CD4-positive, alpha-beta T cell treated with Interleukin-21 for 1 hour (primary cell): ENCODE results near the gene FHIT.

Source experiments
- DNase-seq: peaks from one replicate; pipeline ENCODE4 v3.0.0-alpha.2; 2020

The FHIT gene

DNA sequence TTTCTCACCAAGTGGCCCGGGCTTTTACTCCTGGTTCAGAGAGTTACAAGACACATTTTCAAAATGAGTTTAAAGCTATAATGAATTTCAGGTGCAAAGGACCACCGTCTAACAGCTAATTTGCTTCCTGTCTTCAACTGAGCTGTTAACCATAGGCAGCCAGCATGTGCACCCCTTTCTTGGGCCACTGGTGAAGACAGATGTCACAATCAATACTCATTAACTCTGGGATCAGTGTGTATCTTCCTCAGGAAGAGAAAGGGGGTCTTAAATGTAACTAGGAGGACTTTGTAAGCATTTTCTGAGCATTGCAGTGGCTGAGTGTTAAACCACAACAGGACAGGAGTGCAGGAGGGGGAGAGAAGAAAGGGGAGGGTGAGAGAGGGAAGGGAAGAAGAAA lies 1450.8 kb downstream of the FHIT start:
- DNase-seq, result no peak

DNA sequence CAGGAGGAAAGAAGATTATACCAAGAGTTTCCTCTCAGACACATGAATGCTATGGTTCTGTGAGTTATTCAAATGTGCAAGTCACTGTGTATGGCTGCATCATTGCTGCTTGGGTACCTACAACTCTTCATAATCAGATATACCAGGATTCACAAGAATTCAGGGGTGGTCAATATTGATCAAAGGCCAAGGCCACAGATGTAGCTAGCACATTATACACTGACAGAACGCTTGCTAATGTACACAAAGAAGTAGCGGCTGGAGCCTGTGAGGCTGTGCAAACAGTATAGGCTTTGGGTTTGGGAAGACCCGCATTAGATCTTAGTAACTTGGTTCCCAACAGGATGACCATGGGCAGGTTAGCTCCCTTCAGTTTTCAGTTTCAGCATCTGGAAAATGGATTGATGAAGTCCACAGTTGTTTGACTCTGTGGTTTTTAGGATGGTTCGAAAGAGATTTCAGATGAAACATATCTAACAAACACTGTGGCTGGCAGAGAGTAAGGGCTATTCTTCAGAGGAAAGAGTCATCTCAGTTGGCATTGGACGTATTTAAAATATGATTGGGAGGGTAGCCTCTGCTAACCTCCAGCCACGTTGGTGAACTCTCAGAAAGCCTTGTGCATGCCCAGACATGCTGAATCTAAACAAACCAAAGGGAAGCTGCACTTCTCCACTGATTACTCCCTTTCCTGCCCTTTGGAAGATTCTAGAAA lies 1452.7 kb downstream of the FHIT start:
- no peak for DNase-seq

DNA sequence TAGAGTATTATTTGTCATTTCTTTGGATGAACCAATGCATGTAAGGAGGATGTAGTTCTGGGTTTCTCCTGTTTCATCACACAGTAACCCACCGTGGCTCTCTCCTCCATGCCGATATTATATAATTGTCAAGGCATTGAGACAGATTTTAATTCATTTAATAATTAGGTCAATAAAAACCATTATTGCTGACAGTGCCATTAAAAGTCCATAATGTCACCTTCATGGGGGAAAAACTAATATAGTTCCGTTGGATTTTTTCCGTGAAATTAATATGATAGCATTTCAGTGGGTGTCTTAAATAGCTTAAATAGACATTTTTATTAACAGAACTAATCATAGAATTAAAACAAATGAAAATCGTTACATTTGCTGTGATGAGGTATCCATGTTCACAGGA lies 1453.7 kb downstream of the FHIT start:
- DNase-seq, result no peak

DNA sequence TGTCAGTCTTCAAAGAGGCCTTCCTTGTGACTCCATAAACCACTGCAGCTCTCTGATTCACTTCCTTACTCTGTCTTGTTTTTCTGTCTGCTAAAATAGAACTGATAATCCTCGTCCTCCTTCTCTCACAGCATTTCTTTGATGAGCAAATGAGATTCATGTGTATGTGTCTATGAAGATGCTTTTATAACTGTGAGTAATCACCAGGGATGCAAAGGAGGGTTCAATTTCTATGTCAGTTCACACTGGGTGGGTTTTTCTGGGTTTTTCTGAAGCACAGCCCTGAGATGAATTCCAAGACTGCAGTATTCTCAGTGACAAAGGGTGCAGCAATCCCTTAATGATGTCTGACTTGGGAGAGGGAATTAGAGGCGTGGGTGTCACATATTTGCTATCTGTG lies 1454.8 kb downstream of the FHIT start:
- DNase-seq, result no peak

DNA sequence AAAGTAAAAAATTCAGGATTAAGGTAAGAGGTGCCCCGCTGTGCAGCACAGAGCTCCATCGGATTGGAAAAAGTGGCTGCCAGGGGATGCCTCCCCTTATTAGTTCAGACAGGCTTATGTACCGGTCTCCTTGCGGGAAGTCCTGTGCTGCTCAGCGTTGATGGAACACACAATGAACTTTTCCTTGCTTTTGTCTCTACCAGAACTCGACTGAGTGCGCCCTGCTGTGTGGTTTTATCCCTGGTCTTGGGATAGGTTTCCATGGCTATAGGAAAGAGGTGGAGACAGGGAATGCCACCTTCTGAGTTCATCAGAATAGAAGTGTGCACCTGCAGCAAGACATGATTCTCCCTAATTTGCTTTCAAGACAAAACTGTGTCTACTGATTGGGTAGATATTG lies 1455.5 kb downstream of the FHIT start:
- no peak for DNase-seq

DNA sequence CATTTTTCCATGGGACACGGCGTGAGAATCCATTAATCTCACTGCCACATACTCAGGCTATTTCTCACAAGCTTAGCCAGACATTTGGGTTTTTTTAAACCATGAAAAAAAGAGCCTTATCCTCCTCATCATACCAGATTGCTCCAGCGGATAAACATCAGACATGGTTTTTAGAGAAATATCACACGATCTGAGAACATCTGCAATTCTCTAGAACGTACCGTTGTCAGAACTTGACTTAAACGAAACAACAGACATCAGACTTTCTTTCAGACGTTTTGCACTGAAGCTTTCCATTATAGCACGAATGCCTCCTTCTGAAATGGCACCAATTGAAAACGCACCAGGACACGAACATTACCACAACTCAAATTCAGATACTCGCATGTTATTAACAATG lies 1457.3 kb downstream of the FHIT start:
- DNase-seq, result no peak

DNA sequence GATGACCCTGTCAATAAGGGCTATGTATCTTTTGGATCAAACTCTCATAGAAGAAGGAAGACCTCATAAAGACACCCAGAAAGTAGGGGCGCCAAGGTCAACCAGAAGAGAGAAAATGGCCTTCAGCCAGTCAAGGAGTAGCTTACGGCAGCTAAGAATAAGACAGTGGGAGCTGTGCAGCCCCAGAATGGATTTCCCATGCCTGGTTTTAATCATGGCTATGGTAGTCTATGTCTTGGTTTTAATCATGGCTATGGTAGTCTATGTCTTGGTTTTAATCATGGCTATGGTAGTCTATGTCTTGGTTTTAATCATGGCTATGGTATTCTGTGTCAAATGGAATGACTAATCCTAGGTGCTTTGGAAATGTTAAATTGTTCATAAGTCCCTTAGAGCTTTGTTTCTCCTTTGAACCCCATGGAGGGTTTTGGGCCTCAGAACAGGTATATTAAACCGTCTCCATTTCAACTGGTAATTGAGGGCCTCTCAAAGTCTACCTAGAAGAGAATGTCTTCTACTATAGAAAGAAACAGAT lies 1459.4 kb downstream of the FHIT start:
- no peak for DNase-seq

DNA sequence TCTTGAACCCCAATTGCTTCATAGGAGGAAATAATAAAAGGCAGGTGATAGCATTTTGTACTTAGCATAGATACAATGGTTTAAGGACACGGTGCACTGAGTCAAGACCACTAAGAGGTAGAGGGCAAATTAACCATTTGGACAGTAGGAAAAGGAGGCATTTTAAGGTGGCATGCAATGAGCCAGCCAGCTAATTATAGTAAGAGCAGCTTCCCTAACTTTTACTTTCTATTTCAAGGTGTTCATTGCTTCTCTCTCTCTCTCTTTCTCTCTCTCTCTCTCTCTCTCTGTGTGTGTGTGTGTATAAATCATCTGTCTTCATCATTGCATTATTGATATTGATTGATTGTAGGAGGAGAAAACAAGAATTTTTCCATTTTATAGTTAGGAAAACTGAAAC lies 1461.0 kb downstream of the FHIT start:
- no peak for DNase-seq

DNA sequence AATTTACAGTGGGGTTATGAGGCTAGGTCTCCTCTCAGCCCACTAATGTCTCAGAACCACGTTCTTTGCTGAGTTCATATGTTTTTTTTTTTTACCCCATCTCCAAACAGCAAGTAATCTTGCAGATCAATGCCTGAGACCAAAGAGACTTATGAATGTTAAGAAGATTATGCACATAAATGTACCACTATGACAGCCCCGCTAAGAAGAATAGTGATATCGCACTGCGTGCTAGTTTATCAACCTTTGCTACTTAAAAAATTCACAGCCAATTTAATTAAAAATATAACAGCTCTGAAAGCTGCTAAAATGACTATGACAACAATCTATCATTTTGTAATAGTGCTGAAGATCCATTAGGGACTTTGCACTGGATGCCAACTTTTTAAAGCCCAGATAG lies 1462.5 kb downstream of the FHIT start:
- DNase-seq, result no peak

DNA sequence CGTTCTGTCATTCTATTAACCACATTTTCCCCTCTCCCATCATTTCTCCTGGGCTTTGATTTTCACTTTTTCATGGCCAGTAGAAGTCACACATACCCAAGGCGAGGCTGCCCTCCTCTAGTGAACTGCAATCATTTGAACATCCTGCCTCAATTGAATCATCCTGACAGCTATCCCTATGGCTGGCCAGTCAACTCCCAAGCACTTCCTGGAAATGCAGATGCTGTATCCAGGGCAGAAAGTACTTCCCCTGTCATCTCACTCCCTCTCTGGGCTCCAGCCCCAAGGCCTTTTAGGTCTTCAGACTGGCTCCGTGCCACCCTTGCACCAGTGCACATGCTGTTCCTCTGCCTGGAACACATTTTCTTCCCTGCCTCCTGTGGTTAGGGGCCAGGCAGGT lies 1463.1 kb downstream of the FHIT start:
- DNase-seq, result no peak

DNA sequence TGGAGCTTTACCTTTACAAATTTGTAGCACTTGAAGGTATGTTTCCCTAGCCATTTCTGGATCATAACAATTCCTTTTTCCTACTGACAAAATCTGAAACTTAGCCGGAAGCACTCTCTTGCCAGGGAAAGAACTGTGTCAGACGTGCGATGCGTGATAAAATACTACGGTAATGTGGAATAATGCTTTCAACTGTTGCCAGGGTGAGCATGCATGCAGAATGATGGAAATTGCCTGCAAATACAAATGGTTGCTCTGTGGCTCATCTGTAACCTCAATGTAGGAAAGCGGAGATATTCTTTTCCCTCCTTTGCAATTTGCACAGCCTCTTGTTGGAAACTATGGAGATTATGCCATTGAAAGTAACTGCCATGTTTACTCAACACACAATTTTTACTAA lies 1464.9 kb downstream of the FHIT start:
- no peak for DNase-seq

DNA sequence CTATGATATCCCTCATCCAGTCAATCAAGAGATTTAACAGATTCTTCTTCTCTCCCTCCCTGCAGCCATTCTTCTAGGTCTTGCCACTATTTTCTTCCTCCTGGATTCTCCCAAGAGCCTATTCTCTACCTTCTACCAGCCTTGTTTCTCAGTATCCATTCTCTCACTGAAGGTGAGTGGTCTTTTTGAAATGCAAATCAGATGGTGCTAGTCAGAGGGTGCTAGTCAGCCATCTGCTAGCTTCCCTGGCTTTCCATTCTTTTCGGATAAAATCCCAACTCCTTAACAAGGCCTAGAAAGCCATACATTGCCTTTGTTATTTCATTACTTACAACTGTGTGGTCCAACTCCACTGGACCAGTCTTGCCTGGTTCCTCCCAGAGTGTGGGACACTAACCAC lies 1467.1 kb downstream of the FHIT start:
- DNase-seq, result no peak

DNA sequence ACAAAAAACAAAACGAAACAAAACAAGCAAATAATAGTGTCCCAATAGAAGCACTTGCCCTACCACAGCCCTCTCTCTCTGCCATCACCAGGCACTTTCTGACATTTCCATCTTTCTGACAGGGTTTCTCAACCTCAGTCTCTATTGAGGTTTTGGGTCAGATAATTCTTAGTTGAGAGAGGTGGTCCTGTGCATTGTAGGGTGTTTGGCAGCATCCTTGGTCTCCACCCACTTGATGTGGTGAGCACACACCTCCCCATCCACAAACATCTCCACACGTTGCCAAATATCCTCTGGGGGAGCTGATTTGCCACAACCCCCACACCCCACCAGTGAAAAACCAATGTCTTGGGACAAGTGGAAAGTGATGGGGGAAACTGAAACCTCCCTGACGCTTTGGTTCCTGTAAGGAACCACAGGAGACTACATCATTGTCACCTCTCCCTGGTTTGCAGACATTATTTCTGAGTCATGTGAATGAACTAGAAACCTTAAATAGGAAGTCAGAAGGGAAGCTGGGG lies 1467.7 kb downstream of the FHIT start:
- no peak for DNase-seq

DNA sequence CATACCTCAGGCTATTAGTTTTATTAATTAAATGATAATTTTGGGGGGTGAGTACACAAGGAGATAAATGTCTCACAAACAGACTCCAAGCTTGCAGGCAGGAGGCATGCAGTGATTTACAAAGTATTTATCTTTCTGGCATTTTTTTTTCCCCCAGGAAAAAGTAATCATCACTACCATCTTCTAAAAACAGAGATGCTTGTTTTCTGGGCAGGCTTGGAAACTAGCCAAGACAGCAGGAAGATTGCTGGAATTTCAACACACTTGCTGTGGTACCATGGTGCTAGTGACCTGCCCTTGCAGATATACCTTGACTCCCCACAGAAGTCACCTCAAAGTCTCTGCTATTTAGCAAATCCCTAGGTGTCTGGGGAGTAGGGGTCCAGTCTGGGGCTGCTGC lies 1468.6 kb downstream of the FHIT start:
- DNase-seq, result no peak

DNA sequence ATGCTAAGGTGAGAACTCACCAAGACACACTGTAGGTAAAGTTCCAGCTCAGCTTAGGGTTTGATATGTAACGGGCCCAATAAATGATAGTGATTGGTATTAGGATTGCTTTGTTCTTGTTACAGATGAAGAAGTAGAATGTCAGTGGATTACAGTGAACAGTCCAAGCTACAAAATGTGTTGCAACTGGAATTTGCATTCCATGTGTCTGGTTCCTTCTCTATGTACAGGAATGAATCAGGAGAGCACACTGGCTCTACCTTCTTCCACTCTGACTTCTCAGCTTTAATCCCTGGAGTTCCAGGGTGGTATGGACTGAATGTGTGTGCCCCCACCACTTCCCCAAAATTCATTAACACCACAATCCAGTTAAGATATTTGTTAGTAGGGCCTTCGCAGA lies 1471.0 kb downstream of the FHIT start:
- no peak for DNase-seq

DNA sequence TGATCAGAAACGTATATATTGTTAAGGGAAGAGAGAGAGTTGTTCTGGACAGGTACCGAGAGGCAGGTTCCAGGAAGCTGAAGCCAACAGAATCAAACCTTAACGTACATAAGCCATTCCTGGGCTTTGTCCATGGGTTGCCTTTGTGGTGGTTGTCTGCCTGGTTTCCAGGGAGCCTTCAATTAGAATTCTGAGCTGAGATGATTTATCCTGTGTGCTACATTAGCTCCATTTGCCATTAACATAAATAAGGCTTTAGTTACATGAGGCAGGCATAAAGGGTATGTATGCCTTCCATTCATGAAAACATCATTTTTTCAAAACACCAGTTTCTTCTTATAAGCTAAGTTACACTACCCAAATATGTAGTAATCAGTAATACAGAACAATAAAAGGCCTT lies 1472.0 kb downstream of the FHIT start:
- no peak for DNase-seq

DNA sequence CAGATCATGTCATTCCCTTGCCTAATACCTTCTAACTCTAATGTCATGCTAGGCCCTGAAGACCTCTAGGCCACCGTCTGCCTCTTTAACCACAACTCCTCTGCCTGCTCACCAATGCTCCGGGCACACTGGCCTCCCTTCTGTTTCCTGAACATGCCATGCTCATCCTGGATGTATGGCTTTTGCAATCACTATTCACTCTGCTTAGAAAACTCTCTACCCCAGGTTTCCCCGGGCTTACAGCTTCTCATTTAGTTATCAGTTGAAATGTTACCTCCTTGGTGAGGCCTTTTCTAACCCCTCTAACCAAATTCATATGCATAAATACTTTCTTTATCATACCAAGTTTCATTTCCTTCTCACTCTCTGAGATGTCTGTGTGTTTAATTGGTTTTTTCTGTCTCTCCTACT lies 1473.6 kb downstream of the FHIT start:
- no peak for DNase-seq

DNA sequence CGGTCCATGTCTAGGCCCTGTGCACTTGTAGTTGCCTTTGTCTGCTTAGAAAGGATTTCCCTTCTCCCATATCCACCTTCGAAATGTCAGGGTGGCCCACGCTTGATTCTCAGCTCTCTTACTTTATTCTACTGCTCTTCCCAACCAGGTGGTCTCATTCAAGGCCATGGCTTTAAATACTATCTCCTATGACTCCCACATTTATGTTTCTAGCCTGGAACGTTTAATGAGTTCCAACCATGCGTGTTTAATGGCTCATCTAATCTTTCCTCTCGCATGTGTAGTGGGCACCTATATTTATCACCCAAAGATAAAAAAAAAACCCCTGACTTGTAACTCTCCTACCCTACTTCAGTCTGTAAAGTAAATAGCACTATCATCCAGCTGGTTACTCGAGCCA lies 1474.2 kb downstream of the FHIT start:
- DNase-seq, result no peak

DNA sequence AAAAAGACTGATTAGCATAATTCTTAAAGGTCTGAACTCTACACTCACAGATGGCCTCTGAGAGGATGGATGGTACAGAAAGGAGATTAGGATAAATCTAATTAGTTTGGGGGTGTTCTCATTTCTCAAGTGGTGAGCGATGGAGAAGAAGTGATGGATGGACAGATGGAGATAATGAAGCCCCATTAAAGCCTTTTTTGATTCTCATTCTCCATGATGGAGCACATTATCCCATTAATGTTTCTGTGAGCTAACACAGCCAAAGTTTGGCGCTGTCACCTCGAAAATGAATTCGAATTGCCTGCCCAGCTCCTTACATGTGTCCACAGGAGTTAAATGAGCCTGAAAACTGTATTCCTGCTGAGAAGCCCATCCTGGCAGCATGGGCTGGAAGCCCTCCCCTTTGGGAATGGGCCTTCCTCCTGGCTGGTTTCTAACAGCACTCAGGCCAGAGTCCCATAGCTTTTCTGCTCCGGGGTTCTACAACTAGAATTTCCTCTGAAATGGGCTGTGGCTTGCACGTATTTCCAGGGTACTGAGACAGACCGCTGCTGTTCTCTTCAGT lies 1475.4 kb downstream of the FHIT start:
- DNase-seq, result no peak

DNA sequence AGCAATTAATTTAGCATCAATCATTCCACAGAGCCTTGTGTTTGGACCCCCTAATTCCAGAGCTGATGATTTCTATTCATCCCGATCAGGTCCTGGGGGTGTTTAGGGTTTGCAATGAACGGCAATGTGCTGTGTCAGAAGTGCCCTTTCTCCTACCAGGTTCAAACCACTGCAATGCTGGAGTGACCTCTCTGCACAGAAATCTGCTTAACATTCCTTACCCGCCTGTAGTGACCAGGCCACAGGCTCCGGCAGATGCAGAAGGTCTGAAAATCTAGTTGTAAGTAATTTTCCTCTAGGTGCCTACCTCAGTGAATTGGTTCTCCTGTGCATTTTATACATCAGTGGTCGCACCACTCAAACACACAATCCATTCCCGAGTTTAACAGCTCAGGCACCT lies 1476.1 kb downstream of the FHIT start:
- no peak for DNase-seq

DNA sequence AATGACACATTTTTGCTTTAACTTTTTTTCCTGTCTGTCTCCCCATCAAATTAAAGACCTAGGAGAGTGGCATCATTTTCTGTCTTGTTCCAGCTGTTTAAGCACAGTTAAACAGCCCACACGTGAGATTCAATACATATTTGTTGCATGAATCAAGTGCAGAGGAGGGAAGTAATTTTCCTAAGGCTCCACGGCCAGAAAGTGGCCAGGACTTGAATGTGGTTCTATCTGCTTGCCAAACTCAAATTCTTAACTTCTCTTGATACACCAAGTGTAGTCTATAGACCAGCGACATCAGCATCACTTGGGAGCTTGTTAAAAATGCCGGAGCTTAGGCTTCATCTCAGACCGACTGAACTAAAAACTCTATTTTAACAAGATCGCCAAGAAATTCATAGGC lies 1476.6 kb downstream of the FHIT start:
- DNase-seq, result no peak

DNA sequence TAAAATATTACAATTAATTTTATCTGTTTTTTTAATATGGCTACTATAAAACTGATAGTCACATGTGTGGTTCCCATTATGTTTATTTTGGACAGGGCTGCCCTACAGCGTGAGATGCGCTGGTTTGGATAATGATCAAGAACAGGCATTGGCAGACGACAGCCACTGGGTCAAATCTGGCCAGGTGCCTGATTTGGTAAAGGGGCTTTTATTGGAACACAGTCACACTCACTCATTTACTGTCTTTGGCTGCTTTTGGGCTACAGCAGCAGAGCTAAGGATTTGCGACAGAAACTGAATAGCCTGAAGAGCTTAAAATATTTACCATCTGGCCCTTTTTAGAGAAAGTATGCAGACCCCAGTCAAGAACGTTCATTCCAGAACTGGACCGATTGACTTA lies 1477.3 kb downstream of the FHIT start:
- DNase-seq, result no peak

DNA sequence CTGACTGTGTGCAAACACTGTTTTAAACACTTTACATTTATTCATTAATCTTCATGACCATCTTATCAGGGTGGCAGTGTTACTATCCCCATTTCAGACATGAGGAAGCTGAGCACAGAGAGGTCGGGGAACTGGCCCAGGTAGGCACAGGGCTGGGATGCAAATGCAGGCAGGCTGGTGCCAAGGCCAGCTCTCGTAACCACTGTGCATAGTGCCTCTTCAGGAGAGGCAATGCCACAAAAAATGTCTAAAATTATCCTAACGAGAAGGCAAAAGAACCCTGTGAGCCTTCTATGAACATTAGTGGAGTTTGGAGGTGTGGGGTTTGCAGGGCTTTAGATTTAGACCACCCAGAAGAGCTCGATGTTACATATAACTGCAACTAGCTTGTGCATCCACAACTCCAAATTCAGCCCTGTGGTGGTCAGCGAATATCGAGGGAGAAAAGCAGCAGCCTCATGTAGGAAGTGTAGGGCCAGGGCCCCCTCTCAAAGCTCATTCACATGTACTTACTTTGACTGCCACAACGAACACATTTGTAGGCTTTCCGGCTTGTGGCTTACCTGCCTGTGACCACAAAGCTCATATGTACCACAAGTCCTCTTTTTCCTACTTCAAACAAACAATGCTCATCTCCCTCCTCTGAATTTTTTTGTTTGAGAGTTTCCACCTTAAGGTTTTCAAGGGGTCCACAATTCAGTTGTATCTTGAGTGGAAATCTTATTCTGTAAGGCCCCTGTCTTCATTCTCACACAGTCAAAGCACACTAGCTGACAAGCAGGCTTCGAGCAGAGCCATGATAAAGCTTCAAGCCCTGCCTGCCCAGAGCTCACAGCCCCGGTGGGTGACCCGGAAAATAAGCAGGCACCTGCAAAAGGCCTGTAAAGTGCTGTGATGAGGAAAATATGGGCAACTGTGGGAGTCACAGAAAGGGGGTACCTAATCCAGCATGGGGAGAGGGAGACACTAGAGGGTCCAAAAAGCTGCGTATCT lies 1478.5 kb downstream of the FHIT start:
- DNase-seq, result peak; percentile 57
